Stomach (tissue), 9 donors: ENCODE data around the gene SLC37A1. TPM values are rescaled to one million over a fixed set of nuclear protein-coding genes. Genes with fewer than 3 reads are reported as not detected.

Experiments used
- DNase-seq, 2 donors: peaks; one replicate each; pipeline versions ENCODE4 v3.0.0 to v3.0.0-alpha.2; 2013 to 2019
- H3K27ac ChIP-seq, 5 donors: fragments of 200-600 bp in 4 of 5; sonication (generic) in 4 of 5; one replicate each; pipeline ENCODE4 v1.5.1; 2013 to 2019; ENCODE audit warnings: mild to moderate bottlenecking in 1 of 5, moderate library complexity in 1 of 5
- H3K27me3 ChIP-seq, 3 donors: fragments of 200-600 bp; sonication (generic); one replicate each; pipeline ENCODE4 v1.5.1; 2017 to 2019; ENCODE audit warnings: mixed run types in 1 of 3
- H3K36me3 ChIP-seq, 4 donors: fragments of 200-600 bp; sonication (generic); 1 replicate in 3 of 4; 2 replicates in 1 of 4; pipeline ENCODE4 v1.5.1; 2016 to 2019
- H3K4me1 ChIP-seq, 4 donors: fragments of 200-600 bp; sonication (generic); one replicate each; pipeline ENCODE4 v1.5.1; 2016 to 2019
- H3K4me3 ChIP-seq, 4 donors: fragments of 200-600 bp; sonication (generic) in 3 of 4; one replicate each; pipeline ENCODE4 v1.5.1; 2016 to 2019; ENCODE audit warnings: mild to moderate bottlenecking in 1 of 4
- H3K9me3 ChIP-seq, 4 donors: fragments of 200-600 bp; sonication (generic); one replicate each; pipeline ENCODE4 v1.5.1; 2016 to 2019
- CTCF ChIP-seq, 7 experiments: fragments of 450-650 bp in 4 of 7; fragments of 200-600 bp in 3 of 7; sonication (generic) in 3 of 7; IDR thresholded peaks; one replicate each; pipeline ENCODE4 v1.5.1; 2016 to 2019; ENCODE audit warnings: antibody characterized with exemption in 7 of 7, control low read depth in 2 of 7, mild to moderate bottlenecking in 1 of 7
- EP300 ChIP-seq: sonication (generic); formaldehyde crosslinking; IDR thresholded peaks from one replicate; pipeline ENCODE4 v1.6.1; 2017; ENCODE audit warnings: antibody characterized with exemption
- POLR2A ChIP-seq, 4 donors: fragments of 450-650 bp; IDR thresholded peaks; one replicate each; pipeline ENCODE4 v1.6.1; 2016; ENCODE audit warnings: antibody characterized with exemption in 4 of 4, control low read depth in 2 of 4, mild to moderate bottlenecking in 1 of 4, moderate library complexity in 1 of 4
- POLR2AphosphoS5 ChIP-seq, 3 donors: sonication (generic); formaldehyde crosslinking; IDR thresholded peaks; one replicate each; pipeline ENCODE4 v1.6.1; 2016; ENCODE audit warnings: antibody characterized with exemption in 3 of 3
- WGBS, 5 donors: extraction: QIAGEN DNeasy Blood & Tissue Kit in 3 of 5; methylation state at CpG; one replicate each; pipeline versions ENCODE4 v1.1.5 to v1.1.7; 2013 to 2018; 5-methylcytosine and 5-hydroxymethylcytosine counted together
- intact Hi-C: fragments of 100-400 bp; cut with DNase I; formaldehyde crosslinking; loops from one replicate; pipeline ENCODE4 v1.15.1; 2023; ENCODE audit warnings: low total_unique reads
- polyA plus RNA-seq, 3 donors: library from polyadenylated mRNA; stranded (reverse); fragments of 200-250 nt; gene quantifications; one replicate each; pipeline ENCODE4 v1.2.3, GENCODE V29; 2013
- total RNA-seq, 5 donors: library from RNA; depleted of rRNA; stranded (reverse); fragments of >200 nt; gene quantifications; one replicate each; pipeline versions ENCODE4 v1.1.0 to v1.2.3, GENCODE V29; 2014 to 2016
- donor health status: healthy with polysubstance abuse.
- donor health status: Bipolar disorder and iron deficiency.
- donor health status: healthy.

SLC37A1 gene
- total and polyA plus RNA-seq, 8 donors: 9.8 to 72.9 (median 18.1) TPM

GRCh38 chr21:42619166-42619565 lies 105.5 kb downstream of the SLC37A1 start:
- no peak for DNase-seq
- peaks cover 3 to 22% (median 9%) of the 10 kb centered on the region in 4 donors for H3K4me1 ChIP-seq
- TF ChIP-seq EP300: no peak
- TF ChIP-seq POLR2A (IDR thresholded peaks at IDR 0.05): no peak
- TF ChIP-seq POLR2AphosphoS5 (IDR thresholded peaks at IDR 0.05): no peak
- no peak for TF ChIP-seq CTCF (IDR thresholded peaks at IDR 0.05)

DNA sequence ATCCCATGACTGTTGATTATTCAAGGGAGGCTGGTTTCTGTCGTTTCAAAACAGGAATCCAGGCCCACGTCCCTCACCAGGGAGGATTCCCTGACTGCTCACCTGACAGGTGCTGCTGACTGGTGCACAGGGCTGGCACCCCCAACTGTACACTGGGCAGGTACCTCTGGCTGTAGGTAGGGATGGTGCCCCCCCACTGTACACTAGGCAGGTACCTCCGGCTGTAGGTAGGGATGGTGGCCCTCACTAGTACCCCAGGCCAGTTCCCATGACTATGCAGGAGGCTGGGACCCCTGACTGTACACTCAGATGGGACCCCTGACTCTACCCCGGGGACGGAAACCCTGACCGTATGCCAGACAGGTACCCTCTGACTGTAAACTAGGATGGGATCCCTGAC lies 106.2 kb downstream of the SLC37A1 start:
- Histone ChIP-seq H3K36me3 (no peaks in the 10 kb centered on the region), H3K9me3 (no peaks in the 10 kb centered on the region), H3K4me3 (no peak overlapping the region), H3K27ac (no peak overlapping the region), H3K27me3 (peaks cover 3 to 67% (median 20%) of the 10 kb centered on the region in 3 donors), H3K4me1 (peaks cover 5 to 25% (median 11%) of the 10 kb centered on the region in 4 donors)
- no peak for DNase-seq
- TF ChIP-seq CTCF (IDR thresholded peaks at IDR 0.05) (no peak), EP300 (no peak), POLR2A (IDR thresholded peaks at IDR 0.05) (no peak), POLR2AphosphoS5 (IDR thresholded peaks at IDR 0.05) (no peak)
- WGBS, 5 donors: 82 to 86% (median 84%) methylated on average over 5 to 6 of the region's 6 CpGs
- intact Hi-C loops: no loop called here

More at GRCh38 chr21:42619166-42619565, 105.5 kb downstream of the SLC37A1 start:
- H3K4me3 ChIP-seq: no peak overlapping the region
- H3K27me3 ChIP-seq: peaks cover 3 to 67% (median 20%) of the 10 kb centered on the region in 3 donors
- 63 to 68% (median 64%) methylated on average over 7 of the region's 7 CpGs for WGBS, 5 donors
- H3K9me3 ChIP-seq: no peaks in the 10 kb centered on the region
- H3K27ac ChIP-seq: no peak overlapping the region
- no peaks in the 10 kb centered on the region for H3K36me3 ChIP-seq
- intact Hi-C loops: no loop called here

- 53 to 65% (median 61%) methylated on average over 15 of the region's 15 CpGs for WGBS, 5 donors
- Histone ChIP-seq H3K9me3 (no peaks in the 10 kb centered on the region), H3K27ac (no peak overlapping the region), H3K36me3 (no peaks in the 10 kb centered on the region), H3K27me3 (peaks cover 3 to 64% (median 20%) of the 10 kb centered on the region in 3 donors), H3K4me1 (peaks cover 5 to 21% (median 12%) of the 10 kb centered on the region in 4 donors), H3K4me3 (no peak overlapping the region)
- peak in 1 of 2 donors; percentile 62 for DNase-seq
- intact Hi-C loops: no loop called here
- no peak for TF ChIP-seq POLR2AphosphoS5 (IDR thresholded peaks at IDR 0.05)
- no peak for TF ChIP-seq EP300
- TF ChIP-seq POLR2A (IDR thresholded peaks at IDR 0.05): no peak
Measured at GRCh38 chr21:42621166-42621818, 107.6 kb downstream of the SLC37A1 start.

DNA sequence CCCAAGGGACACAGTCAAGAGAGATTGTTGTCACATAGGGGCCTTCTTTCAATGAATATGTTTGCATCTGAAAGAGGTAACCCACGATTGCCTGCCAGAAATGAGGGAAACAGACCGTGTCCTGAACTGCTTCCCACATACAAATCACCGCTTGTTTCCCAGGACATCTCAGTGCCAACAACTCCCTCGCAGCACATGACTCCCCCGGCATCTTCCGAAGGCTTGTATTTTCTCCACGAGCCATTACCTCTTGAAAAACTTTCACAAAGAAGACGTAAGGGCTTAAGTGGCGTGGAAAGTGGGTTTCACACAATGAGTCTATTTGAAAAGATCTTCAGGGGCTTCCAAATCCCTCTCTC lies 108.1 kb downstream of the SLC37A1 start:
- Histone ChIP-seq H3K36me3 (no peaks in the 10 kb centered on the region), H3K27ac (no peak overlapping the region)
- 74 to 83% (median 80%) methylated on average over 9 of the region's 9 CpGs for WGBS, 5 donors

More for the DNA sequence above, 108.1 kb downstream of the SLC37A1 start:
- Histone ChIP-seq H3K27me3 (peaks cover 3 to 59% (median 15%) of the 10 kb centered on the region in 3 donors), H3K4me3 (no peak overlapping the region), H3K9me3 (no peaks in the 10 kb centered on the region), H3K4me1 (peaks cover 5 to 16% (median 7%) of the 10 kb centered on the region in 4 donors)
- intact Hi-C loops: no loop called here
- no peak for DNase-seq
- no peak for TF ChIP-seq POLR2A (IDR thresholded peaks at IDR 0.05)
- no peak for TF ChIP-seq EP300
- no peak for TF ChIP-seq CTCF (IDR thresholded peaks at IDR 0.05)
- TF ChIP-seq POLR2AphosphoS5 (IDR thresholded peaks at IDR 0.05): no peak
